Lung (tissue), 12 donors: Measurements from ENCODE around the gene PA2G4. TPM values are rescaled to one million over a fixed set of nuclear protein-coding genes. Genes with fewer than 3 reads are reported as not detected.
A peak's percentile ranks its signal among the peaks of the same experiment; 100 is the strongest.

Source experiments
- ATAC-seq: fragments of 200-7000 bp; cut with Tn5 transposase; one replicate; pipeline ENCODE4 v1.9.1; 2020; ENCODE audit warnings: moderate number of reproducible peaks; ENCODE audit not compliant: insufficient read depth, low FRiP score
- DNase-seq, 3 donors: peaks; one replicate each; pipeline ENCODE4 v3.0.0-alpha.2; 2013 to 2017
- H3K27ac ChIP-seq, 2 donors: one replicate each; pipeline ENCODE4 v1.5.1; 2013; ENCODE audit warnings: mild to moderate bottlenecking in 2 of 2, moderate library complexity in 2 of 2, control low read depth in 1 of 2, inconsistent platforms in 1 of 2, low read depth in 1 of 2, low read length in 1 of 2
- H3K27me3 ChIP-seq, 3 donors: one replicate each; pipeline ENCODE4 v1.5.1; 2013; ENCODE audit warnings: low read length in 2 of 3; ENCODE audit not compliant: control insufficient read depth in 3 of 3, insufficient read depth in 3 of 3
- H3K36me3 ChIP-seq, 4 donors: one replicate each; pipeline ENCODE4 v1.5.1; 2013; ENCODE audit warnings: low read length in 4 of 4, mild to moderate bottlenecking in 1 of 4, moderate library complexity in 1 of 4; ENCODE audit not compliant: control insufficient read depth in 4 of 4, insufficient read depth in 4 of 4
- H3K4me1 ChIP-seq, 5 donors: one replicate each; pipeline ENCODE4 v1.5.1; 2013; ENCODE audit warnings: low read length in 5 of 5, mild to moderate bottlenecking in 2 of 5, moderate library complexity in 1 of 5; ENCODE audit not compliant: control insufficient read depth in 5 of 5, insufficient read depth in 5 of 5
- H3K4me3 ChIP-seq: one replicate; pipeline ENCODE4 v1.5.1; 2013; ENCODE audit warnings: mild to moderate bottlenecking, control low read depth, moderate library complexity
- H3K9ac ChIP-seq, 2 donors: one replicate each; pipeline ENCODE4 v1.5.1; 2013; ENCODE audit warnings: low read length in 2 of 2, control low read depth in 1 of 2; ENCODE audit not compliant: insufficient read depth in 1 of 2
- H3K9me3 ChIP-seq, 4 donors: one replicate each; pipeline ENCODE4 v1.5.1; 2013; ENCODE audit warnings: low read length in 3 of 4, mild to moderate bottlenecking in 1 of 4, moderate library complexity in 1 of 4; ENCODE audit not compliant: control insufficient read depth in 4 of 4, insufficient read depth in 3 of 4
- WGBS, 2 donors: extraction: QIAGEN DNeasy Blood & Tissue Kit; methylation state at CpG; one replicate each; pipeline ENCODE4 v1.1.7; 2013; 5-methylcytosine and 5-hydroxymethylcytosine counted together
- polyA plus RNA-seq, 2 donors: library from polyadenylated mRNA; stranded (reverse); fragments of 200-250 nt; gene quantifications; one replicate each; pipeline ENCODE4 v1.2.1, GENCODE V29; 2013
- total RNA-seq, 2 donors: library from RNA; depleted of rRNA in 1 of 2; stranded (reverse); fragments of >200 nt in 1 of 2; gene quantifications; one replicate each; pipeline ENCODE4 v1.2.1, GENCODE V29; 2014 to 2021
- TF ChIP-seq, protein P1 (sequence below): IDR thresholded peaks from 2 replicates; pipeline ENCODE4 v1.5.1; 2012; ENCODE audit warnings: mild to moderate bottlenecking; ENCODE audit errors: control extremely low read depth, extremely low read depth
- donor health status: control.
- donor health status: control.
- donor health status: Bipolar disorder and iron deficiency.
- donor health status: healthy.
- donor health status: DM: yes; HTN: yes; CAD: no.

The PA2G4 gene
- total and polyA plus RNA-seq, 4 donors: 80.2 to 137 (median 89.4) TPM

DNA sequence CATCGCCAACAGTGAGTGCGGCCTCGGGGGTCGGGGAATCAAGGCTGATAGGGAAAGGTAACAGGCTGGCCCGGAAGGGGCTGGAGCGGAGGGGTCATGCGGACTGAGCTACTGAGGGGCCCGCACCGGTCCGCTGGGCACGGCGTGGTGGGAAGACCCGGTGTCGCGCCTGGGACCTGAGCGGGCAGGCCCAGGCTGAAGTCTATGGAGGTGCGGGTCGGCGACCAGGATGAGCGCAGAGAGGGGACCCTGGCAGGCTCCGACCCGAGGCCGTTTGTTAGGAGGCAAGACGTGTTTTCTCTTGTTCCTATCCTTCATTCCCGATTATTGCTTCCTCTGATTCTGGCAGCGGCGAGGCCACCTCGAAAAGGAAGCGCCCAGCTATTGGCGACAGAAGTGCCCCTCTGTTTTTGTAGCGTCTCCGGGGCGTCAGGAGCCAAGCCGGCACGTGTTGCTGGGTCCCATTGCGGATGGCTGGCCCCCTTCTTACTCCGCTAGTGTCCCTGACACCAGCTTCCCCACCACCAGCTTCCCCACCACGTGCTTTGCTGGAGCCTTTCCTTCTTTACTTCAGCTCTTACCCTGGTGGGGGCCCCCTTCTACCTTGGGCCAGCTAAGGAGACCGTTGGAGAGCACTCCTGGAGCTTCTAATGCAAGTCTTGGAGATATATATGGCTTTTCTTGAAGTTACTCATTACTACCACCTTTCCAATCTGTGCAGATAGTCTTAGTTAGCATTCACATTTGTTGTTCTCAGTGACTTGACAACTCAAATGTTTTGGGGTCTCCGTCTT is 653 bp downstream of the PA2G4 start:
- peak overlapping the region; percentile 80 to 89 for H3K9ac ChIP-seq
- DNase-seq (no peak), ATAC-seq (peak; percentile 4)
- peak overlapping the region; percentile 78 to 90 for H3K27ac ChIP-seq
- WGBS, 2 donors: 1 to 2% methylated on average over 40 of the region's 40 CpGs
- H3K4me1 ChIP-seq: peaks cover 0 to 18% (median 3%) of the 10 kb centered on the region in 5 donors
- H3K27me3 ChIP-seq: no peaks in the 10 kb centered on the region
- H3K4me3 ChIP-seq: peak overlapping the region; percentile 72
- no peaks in the 10 kb centered on the region for H3K9me3 ChIP-seq
- TF ChIP-seq, protein P1, sequence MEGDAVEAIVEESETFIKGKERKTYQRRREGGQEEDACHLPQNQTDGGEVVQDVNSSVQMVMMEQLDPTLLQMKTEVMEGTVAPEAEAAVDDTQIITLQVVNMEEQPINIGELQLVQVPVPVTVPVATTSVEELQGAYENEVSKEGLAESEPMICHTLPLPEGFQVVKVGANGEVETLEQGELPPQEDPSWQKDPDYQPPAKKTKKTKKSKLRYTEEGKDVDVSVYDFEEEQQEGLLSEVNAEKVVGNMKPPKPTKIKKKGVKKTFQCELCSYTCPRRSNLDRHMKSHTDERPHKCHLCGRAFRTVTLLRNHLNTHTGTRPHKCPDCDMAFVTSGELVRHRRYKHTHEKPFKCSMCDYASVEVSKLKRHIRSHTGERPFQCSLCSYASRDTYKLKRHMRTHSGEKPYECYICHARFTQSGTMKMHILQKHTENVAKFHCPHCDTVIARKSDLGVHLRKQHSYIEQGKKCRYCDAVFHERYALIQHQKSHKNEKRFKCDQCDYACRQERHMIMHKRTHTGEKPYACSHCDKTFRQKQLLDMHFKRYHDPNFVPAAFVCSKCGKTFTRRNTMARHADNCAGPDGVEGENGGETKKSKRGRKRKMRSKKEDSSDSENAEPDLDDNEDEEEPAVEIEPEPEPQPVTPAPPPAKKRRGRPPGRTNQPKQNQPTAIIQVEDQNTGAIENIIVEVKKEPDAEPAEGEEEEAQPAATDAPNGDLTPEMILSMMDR: no peak
- peaks cover 10 to 32% (median 17%) of the 10 kb centered on the region in 4 donors for H3K36me3 ChIP-seq

DNA sequence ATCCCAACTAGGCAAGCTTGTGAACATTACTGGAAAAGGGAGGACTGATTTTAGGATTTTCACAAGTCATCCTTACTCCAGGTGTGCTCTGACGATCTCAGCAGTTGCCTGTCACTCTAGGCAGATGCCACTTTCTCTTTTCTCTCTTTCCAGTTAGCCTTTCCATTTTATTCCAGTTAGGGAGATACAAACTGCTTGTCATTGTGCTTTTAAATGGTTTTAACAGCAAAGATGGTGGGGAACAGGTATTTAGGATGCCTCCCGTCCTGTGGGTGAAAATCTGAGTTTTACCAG is 1.2 kb downstream of the PA2G4 start:
- Histone ChIP-seq H3K27ac (peak overlapping the region in 1 of 2 donors; percentile 90), H3K4me1 (peaks cover 0 to 18% (median 3%) of the 10 kb centered on the region in 5 donors), H3K9ac (peak overlapping the region; percentile 80 to 89), H3K27me3 (no peaks in the 10 kb centered on the region), H3K9me3 (peaks cover 0 to under 1% (median 0%) of the 10 kb centered on the region in 4 donors), H3K36me3 (peaks cover 13 to 36% (median 21%) of the 10 kb centered on the region in 4 donors), H3K4me3 (peak overlapping the region; percentile 72)
- DNase-seq: no peak
- WGBS, 2 donors: 27 to 35% methylated on average over 2 of the region's 2 CpGs
- ATAC-seq: no peak
- TF ChIP-seq, protein P1: no peak

DNA sequence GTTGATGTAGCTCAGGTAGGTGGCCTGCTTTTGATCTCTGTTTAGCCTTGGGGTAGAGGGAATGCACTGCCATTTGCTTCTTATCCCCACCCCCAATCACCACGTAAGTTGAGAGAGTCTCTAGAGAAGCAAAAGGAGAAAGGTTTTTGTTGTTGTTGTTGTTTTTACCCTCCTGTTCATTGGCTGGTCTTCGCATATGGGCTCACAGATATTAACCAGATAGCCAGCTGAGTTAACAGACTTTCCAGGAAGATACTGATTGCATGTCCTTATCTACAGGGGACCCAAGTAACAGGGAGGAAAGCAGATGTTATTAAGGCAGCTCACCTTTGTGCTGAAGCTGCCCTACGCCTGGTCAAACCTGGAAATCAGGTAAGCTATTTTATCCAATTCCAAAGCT is 2.9 kb downstream of the PA2G4 start:
- H3K36me3 ChIP-seq: peaks cover 23 to 49% (median 32%) of the 10 kb centered on the region in 4 donors
- H3K4me3 ChIP-seq: no peak overlapping the region
- ATAC-seq: no peak
- no peak overlapping the region for H3K27ac ChIP-seq
- no peaks in the 10 kb centered on the region for H3K27me3 ChIP-seq
- 97 to 98% methylated on average over 3 of the region's 3 CpGs for WGBS, 2 donors
- no peak for DNase-seq
- H3K9me3 ChIP-seq: peaks cover 0 to 2% (median 0%) of the 10 kb centered on the region in 4 donors
- H3K4me1 ChIP-seq: peaks cover 0 to 18% (median 3%) of the 10 kb centered on the region in 5 donors
- peak overlapping the region in 1 of 2 donors; percentile 32 for H3K9ac ChIP-seq
- TF ChIP-seq, protein P1: no peak
